Peyer's patch (tissue), 4 donors: ENCODE data around the gene NPHS1. TPM values are rescaled to one million over a fixed set of nuclear protein-coding genes. Genes with fewer than 3 reads are reported as not detected.
"Not testable (repeated sequence)": the region's sequence is repeated elsewhere in the genome, so short reads cannot be mapped to it uniquely, and the experiment has no call there.

Experiments used
- DNase-seq, 3 donors: peaks; one replicate each; pipeline ENCODE4 v3.0.0-alpha.2; 2017 to 2019
- H3K27ac ChIP-seq, 4 donors: fragments of 200-600 bp; sonication (generic); one replicate each; pipeline ENCODE4 v1.5.1; 2016 to 2019
- H3K27me3 ChIP-seq, 2 donors: fragments of 200-600 bp; sonication (generic); one replicate each; pipeline ENCODE4 v1.5.1; 2019
- H3K36me3 ChIP-seq, 3 donors: fragments of 200-600 bp; sonication (generic); one replicate each; pipeline ENCODE4 v1.5.1; 2016 to 2019
- H3K4me1 ChIP-seq, 4 donors: fragments of 200-600 bp; sonication (generic); one replicate each; pipeline ENCODE4 v1.5.1; 2016 to 2019
- H3K4me3 ChIP-seq, 4 donors: fragments of 200-600 bp; sonication (generic); 1 replicate in 3 of 4; 2 replicates in 1 of 4; pipeline ENCODE4 v1.5.1; 2016 to 2019; ENCODE audit warnings: mild to moderate bottlenecking in 1 of 4
- H3K9me3 ChIP-seq, 4 donors: fragments of 200-600 bp; sonication (generic); one replicate each; pipeline ENCODE4 v1.5.1; 2016 to 2019; ENCODE audit warnings: mild to moderate bottlenecking in 1 of 4
- POLR2A ChIP-seq, 2 donors: fragments of 450-650 bp; IDR thresholded peaks; one replicate each; pipeline ENCODE4 v1.5.1; 2017; ENCODE audit warnings: antibody characterized with exemption in 2 of 2, mild to moderate bottlenecking in 2 of 2, moderate library complexity in 2 of 2
- total RNA-seq, 4 donors: library from RNA; depleted of rRNA; stranded (reverse); fragments of >200 nt; gene quantifications; one replicate each; pipeline ENCODE4 v1.1.0, GENCODE V29; 2016
- TF ChIP-seq, protein P1 (sequence below), 6 experiments: fragments of 450-650 bp in 4 of 6; fragments of 200-600 bp in 2 of 6; sonication (generic) in 1 of 6; IDR thresholded peaks; one replicate each; pipeline ENCODE4 v1.5.1; 2017 to 2019; ENCODE audit warnings: antibody characterized with exemption in 6 of 6, mild to moderate bottlenecking in 3 of 6, moderate library complexity in 1 of 6

NPHS1 gene
- total RNA-seq, 4 donors from 2014 or later, result not detected

DNA sequence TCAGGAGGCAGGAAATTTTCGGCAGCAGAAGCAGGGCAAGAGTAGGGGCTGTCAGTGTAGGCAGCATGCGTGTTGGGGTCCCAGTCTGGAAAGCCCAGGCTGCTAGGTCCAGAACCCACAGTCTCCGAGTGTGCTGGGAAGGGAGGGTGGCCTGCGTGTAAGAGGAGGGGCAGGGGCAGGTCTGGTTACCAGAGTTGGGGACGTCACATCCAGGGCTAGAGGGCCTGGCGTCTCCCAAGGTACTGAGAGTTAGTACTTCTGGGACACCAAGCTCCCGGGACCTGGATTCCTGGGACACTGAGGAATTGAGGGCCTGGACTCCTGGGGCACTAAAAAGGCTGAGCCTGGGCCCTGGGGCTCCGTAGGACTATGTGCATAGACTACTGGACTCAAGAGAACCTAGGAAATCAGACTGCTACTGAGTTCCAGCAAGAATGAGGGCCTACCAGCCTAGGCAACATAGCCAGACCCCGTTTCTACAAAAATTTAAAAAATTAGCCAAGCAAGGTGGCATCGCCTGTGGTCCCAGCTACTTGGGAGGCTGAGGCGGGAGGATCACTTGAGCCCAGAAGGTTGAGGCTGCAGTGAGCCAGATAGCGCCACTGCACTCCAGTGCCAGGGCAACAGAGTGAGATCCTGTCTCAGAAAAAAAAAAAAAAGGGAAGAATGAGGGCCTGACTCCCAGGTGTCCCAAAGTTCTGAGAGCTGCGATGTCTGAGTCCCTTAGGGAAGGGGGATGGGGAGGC is 45.6 kb upstream of the NPHS1 start:
- Histone ChIP-seq H3K4me1 (peaks cover 0 to 19% (median 12%) of the 10 kb centered on the region in 4 donors), H3K27ac (peak overlapping the region in 3 of 4 donors; percentile 92 to 96 (median 95)), H3K9me3 (no peaks in the 10 kb centered on the region), H3K27me3 (no peaks in the 10 kb centered on the region), H3K36me3 (peaks cover 0 to 41% (median 0%) of the 10 kb centered on the region in 3 donors), H3K4me3 (peak overlapping the region; percentile 66 to 94 (median 88))
- no peak for TF ChIP-seq POLR2A (IDR thresholded peaks at IDR 0.05)
- TF ChIP-seq, protein P1, sequence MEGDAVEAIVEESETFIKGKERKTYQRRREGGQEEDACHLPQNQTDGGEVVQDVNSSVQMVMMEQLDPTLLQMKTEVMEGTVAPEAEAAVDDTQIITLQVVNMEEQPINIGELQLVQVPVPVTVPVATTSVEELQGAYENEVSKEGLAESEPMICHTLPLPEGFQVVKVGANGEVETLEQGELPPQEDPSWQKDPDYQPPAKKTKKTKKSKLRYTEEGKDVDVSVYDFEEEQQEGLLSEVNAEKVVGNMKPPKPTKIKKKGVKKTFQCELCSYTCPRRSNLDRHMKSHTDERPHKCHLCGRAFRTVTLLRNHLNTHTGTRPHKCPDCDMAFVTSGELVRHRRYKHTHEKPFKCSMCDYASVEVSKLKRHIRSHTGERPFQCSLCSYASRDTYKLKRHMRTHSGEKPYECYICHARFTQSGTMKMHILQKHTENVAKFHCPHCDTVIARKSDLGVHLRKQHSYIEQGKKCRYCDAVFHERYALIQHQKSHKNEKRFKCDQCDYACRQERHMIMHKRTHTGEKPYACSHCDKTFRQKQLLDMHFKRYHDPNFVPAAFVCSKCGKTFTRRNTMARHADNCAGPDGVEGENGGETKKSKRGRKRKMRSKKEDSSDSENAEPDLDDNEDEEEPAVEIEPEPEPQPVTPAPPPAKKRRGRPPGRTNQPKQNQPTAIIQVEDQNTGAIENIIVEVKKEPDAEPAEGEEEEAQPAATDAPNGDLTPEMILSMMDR (IDR thresholded peaks at IDR 0.05), result no peak
- DNase-seq, result no peak

DNA sequence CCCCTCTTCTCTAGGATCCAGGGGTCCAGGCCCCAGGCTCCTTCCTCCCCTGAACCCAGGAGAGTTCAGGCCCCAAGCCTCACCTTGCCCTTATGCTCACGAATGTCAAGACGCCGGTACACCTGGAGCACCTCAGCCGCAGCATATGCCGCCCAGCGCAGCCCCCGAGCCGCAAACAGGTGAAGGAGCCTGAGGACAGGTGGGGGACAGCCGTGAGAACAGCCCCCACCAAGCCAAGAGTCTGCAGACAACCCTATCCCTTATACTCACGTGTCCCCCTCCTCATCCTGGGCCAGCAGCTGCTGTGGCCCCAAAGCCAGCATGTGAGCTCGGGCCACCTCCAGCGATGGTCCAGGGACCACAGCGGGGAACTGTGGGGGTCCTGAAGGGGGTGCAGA is 44.3 kb upstream of the NPHS1 start:
- TF ChIP-seq, protein P1 (IDR thresholded peaks at IDR 0.05), result no peak
- TF ChIP-seq POLR2A (IDR thresholded peaks at IDR 0.05), result no peak
- Histone ChIP-seq H3K27ac (no peak overlapping the region), H3K4me1 (peaks cover 0 to 15% (median 7%) of the 10 kb centered on the region in 4 donors), H3K4me3 (no peak overlapping the region), H3K27me3 (no peaks in the 10 kb centered on the region), H3K36me3 (peaks cover 0 to 53% (median 0%) of the 10 kb centered on the region in 3 donors), H3K9me3 (no peaks in the 10 kb centered on the region)
- DNase-seq, result no peak

DNA sequence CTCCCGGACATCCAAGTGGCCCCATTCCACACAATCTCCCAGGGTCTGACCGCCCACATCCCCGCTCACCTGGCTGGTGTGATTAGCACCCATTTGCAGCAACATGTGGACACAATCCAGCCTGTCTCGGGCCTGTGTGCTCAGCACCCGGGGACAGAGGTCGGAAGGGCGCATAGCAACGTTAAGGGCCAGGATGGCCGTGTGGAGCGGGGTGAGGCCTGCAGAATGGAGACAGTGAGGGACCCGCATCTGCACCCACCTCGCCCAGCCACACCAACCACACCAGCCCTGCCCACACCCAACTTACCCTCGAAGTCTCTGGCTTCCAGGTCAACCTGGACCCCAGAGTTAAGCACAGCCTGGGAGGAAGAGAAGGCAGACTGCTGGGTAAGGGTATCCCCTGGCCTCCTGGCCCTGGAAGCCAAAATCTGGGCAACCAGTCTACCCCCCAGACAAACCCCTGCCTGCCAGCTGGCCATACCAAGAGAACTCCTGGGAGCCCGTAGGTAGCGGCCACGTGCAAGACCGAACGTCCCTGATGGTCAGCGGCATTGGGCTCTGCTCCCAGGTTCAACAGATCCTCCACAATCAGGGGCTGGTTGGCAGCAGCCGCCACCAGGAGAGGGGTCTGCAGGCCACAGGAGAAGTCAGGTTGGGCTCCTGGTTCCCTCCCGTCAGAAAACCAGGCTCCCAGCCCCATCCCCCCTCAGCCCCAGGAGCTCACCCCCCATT is 43.8 kb upstream of the NPHS1 start:
- no peak for DNase-seq
- H3K27ac ChIP-seq, result no peak overlapping the region
- H3K4me1 ChIP-seq, result peaks cover 0 to 14% (median 4%) of the 10 kb centered on the region in 4 donors
- no peaks in the 10 kb centered on the region for H3K9me3 ChIP-seq
- no peaks in the 10 kb centered on the region for H3K27me3 ChIP-seq
- peaks cover 0 to 59% (median 0%) of the 10 kb centered on the region in 3 donors for H3K36me3 ChIP-seq
- no peak overlapping the region for H3K4me3 ChIP-seq
- TF ChIP-seq, protein P1 (IDR thresholded peaks at IDR 0.05), result no peak
- no peak for TF ChIP-seq POLR2A (IDR thresholded peaks at IDR 0.05)

DNA sequence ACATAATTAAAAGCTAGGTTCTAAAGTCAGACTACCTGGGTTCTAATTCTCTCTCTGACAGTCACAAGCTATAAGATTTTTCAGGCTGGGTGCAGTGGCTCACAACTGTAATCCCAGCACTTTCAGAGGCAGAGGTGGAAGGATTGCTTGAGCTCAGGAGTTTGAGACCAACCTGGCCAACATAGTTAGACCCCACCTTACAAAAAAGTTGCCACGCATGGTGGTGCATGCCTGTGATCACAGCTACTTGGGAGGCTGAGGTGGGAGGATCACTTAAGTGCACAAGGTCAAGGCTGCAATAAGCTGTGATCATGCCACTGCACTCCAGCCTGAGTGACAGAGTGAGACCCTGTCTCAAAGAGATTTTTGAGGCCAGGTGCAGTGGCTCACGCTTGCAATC is 42.0 kb upstream of the NPHS1 start:
- no peaks in the 10 kb centered on the region for H3K27me3 ChIP-seq
- DNase-seq, result no peak
- H3K36me3 ChIP-seq, result peaks cover 0 to 76% (median 0%) of the 10 kb centered on the region in 3 donors
- no peak for TF ChIP-seq POLR2A (IDR thresholded peaks at IDR 0.05)
- TF ChIP-seq, protein P1 (IDR thresholded peaks at IDR 0.05), result no peak
- no peak overlapping the region for H3K27ac ChIP-seq
- no peaks in the 10 kb centered on the region for H3K9me3 ChIP-seq
- no peak overlapping the region for H3K4me3 ChIP-seq
- H3K4me1 ChIP-seq, result peaks cover 0 to 11% (median 3%) of the 10 kb centered on the region in 4 donors

DNA sequence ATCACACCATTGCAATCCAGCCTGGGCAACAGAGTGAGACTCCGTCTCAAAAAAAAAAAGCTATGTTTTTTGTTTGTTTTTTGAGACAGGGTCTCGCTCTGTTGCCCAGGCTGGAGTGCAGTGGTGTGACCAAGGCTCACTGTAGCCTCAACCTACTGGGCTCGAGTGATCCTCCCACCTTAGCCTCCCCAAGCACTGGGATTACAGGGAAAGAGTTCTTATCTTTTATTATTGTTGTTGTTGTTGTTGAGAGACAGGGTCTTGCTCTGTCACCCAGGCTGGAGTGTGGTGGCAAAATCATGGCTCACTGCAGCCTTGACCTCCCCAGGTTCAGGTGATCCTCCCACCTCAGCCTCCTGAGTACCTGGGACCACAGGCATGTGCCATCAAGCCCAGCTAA is 39.5 kb upstream of the NPHS1 start:
- H3K36me3 ChIP-seq, result peaks cover 0 to 95% (median 0%) of the 10 kb centered on the region in 3 donors
- H3K9me3 ChIP-seq, H3K4me1 ChIP-seq, H3K27ac ChIP-seq, H3K27me3 ChIP-seq, H3K4me3 ChIP-seq, DNase-seq: not testable (repeated sequence)

DNA sequence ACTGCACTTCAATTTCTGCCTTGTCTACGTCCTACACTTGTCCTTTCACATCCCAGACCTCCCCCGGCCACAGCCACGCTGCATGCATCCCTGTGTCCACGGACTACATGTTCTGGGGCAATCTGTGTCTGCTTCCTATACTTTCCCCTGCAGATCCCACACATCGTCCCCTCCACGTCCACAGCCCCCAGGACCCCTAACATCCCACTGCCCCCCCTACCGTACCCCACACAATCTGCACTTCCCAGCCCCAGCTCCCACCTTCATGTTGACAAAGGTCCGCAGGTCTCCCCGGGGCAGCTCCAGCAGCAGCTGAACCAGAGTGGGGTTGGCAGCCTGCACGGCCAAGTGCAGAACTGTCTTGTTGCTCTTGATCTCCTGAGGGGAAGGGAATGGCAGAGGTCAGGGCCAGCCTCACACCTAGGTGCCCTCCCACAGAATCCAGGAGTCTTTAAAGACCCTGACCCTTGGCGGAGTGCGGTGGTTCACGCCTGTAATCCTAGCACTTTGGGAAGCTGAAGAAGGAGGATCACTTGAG is 37.9 kb upstream of the NPHS1 start:
- H3K4me3 ChIP-seq, result no peak overlapping the region
- no peaks in the 10 kb centered on the region for H3K4me1 ChIP-seq
- H3K9me3 ChIP-seq, result no peaks in the 10 kb centered on the region
- H3K27me3 ChIP-seq, result no peaks in the 10 kb centered on the region
- no peak for DNase-seq
- TF ChIP-seq, protein P1 (IDR thresholded peaks at IDR 0.05), result no peak
- no peak for TF ChIP-seq POLR2A (IDR thresholded peaks at IDR 0.05)
- no peak overlapping the region for H3K27ac ChIP-seq
- H3K36me3 ChIP-seq, result peaks cover 0 to 79% (median 0%) of the 10 kb centered on the region in 3 donors
